Cardiac septum (tissue), 1 donor: ENCODE data around the gene C3orf20. TPM values are rescaled to one million over a fixed set of nuclear protein-coding genes. Genes with fewer than 3 reads are reported as not detected.

Experiments
- DNase-seq: peaks from one replicate; pipeline ENCODE4 v3.0.0-alpha.2; 2020; ENCODE audit warnings: low spot score
- intact Hi-C: fragments of 100-400 bp; cut with DNase I; formaldehyde crosslinking; loops from one replicate; pipeline ENCODE4 v1.14.0; 2022
- long read RNA-seq: library from polyadenylated mRNA; unstranded; transcript quantifications from one replicate; pipeline ENCODE4 v2.0.0, GENCODE V29; 2021
- total RNA-seq: library from RNA; stranded (reverse); fragmentation: NEBNext Ultra II Directional; extraction: Animal tissue kit (Norgen Biotek cat#: 25700); gene quantifications from one replicate; pipeline ENCODE4 v1.2.1, GENCODE V29; 2021
- donor health status: DM: no; HTN: no; CAD: no.

C3orf20 gene
- total RNA-seq: 0.32 TPM
- long read RNA-seq, partial matches to known transcripts: 0 of 1 reads
- long read RNA-seq, other reads (novel, unspliced or antisense): 1 of 1 reads

GRCh38 chr3:14674841-14675240 is at the start of gene C3orf20:
TSS of gene C3orf20 (plus strand) at chr3:14675141. CDS start at chr3:14682714, 7,573 bp downstream.
- DNase-seq: no peak
- intact Hi-C loops: loop anchor here (1.0 to 2.0 kb wide), 2 partner anchors 106 to 246 kb away; no protein-coding TSS in a partner anchor

GRCh38 chr3:14625443-14625842 is 49.5 kb upstream of the C3orf20 start:
- intact Hi-C loops: no loop called here
- DNase-seq: no peak

DNA sequence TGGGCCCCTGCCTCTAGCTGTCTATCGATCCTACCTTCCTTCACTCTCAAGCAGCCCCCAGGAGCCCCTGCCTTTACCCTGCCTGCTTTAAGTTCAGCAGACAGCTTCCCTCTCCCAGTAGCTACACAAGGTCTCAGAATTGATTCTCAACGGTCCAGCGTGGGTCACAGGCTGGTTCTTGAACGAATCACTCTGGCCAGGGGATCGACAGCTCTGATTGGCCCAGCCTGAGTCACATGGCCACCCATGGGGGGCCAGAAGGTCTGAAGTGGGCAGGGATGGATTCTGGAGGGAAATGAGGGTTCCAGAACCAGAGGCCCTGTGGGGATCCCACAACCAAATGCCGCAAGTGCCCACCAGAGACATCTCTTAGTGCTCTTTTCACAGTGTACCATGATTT is 47.1 kb upstream of the C3orf20 start:
- no peak for DNase-seq
- intact Hi-C loops: no loop called here

GRCh38 chr3:14628406-14628805 is 46.5 kb upstream of the C3orf20 start:
- intact Hi-C loops: no loop called here
- DNase-seq: no peak

DNA sequence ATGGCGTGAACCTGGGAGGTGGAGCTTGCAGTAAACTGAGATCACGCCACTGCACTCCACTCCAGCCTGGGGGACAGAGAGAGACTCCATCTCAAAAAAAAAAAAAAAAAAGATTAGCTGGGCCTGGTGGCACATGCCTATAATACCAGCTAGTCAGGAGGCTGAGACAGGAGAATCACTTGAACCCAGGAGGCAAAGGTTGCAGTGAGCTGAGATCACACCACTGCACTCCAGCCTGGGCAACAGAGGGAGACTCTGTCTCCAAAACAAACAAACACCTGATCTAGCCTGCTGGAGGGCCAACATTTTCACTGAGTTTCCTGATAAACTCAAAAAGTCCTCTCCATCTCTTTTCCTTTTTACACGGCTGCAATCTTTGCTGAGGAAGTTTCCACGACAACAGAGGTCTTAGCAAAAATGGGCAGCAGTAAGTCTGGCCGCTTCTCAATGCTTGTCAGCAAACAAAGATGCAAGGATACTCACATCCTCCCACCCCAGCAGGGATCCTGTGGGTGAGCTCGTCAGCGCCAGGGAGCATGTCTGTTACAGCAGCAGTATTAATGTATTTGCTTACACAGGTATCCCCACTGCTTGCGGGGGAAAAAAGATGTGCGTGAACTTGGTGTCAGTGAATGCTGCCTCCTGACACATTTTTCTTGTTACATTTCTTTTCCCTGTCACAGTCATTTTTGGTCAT is 44.4 kb upstream of the C3orf20 start:
- no peak for DNase-seq
- intact Hi-C loops: no loop called here

DNA sequence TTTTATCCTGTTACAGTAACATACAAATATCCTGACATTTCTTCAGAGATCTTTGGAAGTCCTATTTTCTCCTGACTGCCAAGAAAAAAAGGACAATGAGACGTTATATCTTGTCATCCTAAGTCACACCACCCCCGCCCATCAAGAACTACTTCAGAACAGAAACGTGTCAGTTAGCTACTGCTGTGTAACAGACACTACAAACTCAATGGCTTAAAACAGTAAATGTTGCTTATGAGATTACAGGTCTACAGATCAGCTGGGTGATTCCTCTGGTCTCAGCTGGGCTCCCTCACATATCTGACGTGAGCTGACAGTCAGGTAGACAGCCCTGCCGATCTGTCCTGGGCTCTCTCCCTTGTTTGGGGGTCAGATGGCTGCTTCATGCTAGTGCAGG is 43.8 kb upstream of the C3orf20 start:
- no peak for DNase-seq
- intact Hi-C loops: no loop called here

DNA sequence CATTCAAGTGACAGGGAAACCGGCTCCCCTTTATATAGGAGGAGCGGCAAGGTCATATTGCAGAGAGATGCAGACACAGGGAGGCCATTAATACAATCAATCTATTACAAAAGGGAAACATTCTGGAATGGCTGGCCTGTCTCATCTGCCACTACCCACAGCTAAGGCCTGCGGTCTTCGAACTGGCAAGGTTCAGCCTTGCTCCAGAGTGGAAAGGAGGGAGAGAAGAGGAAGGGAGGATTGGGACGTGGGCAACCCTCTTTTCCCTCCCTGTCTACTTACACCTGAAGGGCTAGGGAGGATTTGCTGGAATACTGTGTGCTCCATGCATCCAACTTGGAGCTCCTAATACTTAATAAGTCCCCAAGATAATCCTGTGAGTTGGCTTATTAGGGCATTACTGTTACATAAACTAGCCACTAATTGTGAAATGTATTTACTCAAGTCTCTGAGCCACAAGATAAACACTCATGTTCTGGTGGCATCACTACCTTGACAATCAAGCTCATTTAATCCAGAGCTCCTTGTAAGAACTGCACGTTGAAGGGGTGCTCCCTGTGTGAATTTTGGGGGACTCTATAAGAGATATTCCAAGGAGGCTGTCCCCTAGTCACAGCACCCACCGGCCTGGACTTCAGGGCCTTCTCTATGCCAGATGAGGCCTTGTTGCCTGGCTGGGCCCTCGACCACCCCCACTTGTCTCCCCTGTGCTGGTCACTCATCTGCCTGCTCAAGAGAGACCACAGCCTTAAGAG is 43.1 kb upstream of the C3orf20 start:
- intact Hi-C loops: no loop called here
- DNase-seq: no peak

GRCh38 chr3:14632442-14632930 is 42.5 kb upstream of the C3orf20 start:
- intact Hi-C loops: no loop called here

GRCh38 chr3:14633417-14633816 is 41.5 kb upstream of the C3orf20 start:
- intact Hi-C loops: no loop called here
- no peak for DNase-seq

More at GRCh38 chr3:14632442-14632930, 42.5 kb upstream of the C3orf20 start:
- DNase-seq: no peak

GRCh38 chr3:14633819-14634424 is 41.0 kb upstream of the C3orf20 start:
- no peak for DNase-seq
- intact Hi-C loops: no loop called here

- DNase-seq: no peak
- intact Hi-C loops: no loop called here
Observed at GRCh38 chr3:14634763-14635400, 40.1 kb upstream of the C3orf20 start.

- intact Hi-C loops: no loop called here
- no peak for DNase-seq
Observed at GRCh38 chr3:14636496-14637087, 38.3 kb upstream of the C3orf20 start.

- intact Hi-C loops: no loop called here
- no peak for DNase-seq
Observed at GRCh38 chr3:14640157-14640562, 34.8 kb upstream of the C3orf20 start.

GRCh38 chr3:14640734-14641133 is 34.2 kb upstream of the C3orf20 start:
- DNase-seq: no peak
- intact Hi-C loops: no loop called here

DNA sequence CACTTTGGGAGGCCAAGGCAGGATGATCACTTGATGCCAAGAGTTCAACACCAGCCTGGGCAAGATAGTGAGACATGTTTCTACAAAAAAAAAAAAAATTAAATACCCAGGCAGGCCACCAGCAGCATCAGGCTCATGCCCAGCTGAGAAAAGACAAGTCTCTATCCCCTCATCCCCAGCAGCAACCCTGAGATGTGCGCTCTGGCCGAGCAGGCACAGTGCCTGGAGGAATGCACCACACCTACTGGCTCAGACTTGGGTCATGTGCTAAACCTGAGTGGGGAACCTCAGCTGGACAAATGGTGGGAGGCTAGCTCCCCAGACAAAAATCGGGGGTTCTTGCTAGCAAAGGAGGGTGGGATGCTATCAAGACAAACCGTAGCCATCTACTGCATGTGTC is 33.6 kb upstream of the C3orf20 start:
- DNase-seq: no peak
- intact Hi-C loops: no loop called here

- intact Hi-C loops: loop anchor here (5.0 kb wide), 2 partner anchors 88 to 123 kb away; no protein-coding TSS in a partner anchor
- no peak for DNase-seq
Observed at GRCh38 chr3:14645453-14645852, 29.5 kb upstream of the C3orf20 start.

- intact Hi-C loops: loop anchor here (5.0 kb wide), 2 partner anchors 89 to 124 kb away; no protein-coding TSS in a partner anchor
- no peak for DNase-seq
Observed at GRCh38 chr3:14646131-14646573, 28.8 kb upstream of the C3orf20 start.

DNA sequence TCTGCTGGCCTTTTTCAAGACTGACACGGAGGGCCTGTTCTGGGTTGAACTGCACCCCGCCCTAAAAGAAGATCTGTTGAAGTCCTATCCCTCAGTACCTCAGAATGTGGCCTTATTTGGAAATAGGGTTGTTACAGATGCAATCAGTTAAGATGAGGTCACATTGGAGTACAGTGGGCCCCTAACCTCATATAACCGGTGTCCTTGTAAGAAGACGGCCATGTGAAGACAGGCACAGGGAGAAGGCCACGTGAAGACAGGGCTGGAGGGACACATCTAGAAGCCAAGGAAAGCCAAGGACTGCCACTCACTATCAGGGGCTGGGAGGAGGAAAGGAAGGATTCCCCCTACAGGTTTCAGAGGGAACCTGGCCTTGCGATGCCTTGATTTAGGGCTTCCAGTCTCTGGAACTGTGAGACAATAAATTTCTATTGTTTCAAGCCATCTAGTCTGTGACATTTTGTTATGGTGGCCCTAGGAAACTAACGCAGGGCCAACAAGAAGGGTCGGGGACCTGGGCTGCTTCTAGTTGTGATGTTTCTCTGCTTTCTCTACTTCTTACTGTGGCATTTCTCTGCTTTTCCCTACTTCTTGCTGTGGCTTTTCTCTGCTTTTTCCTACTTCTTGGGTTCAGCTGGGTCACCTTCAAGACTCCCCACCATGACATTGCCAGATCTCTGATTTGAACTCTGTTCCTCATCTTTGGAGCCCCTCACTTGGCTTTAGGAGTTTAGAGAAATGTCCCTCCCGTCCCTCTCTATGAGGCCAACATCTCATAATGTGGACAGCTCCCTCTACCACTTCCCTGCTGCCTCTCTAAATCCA is 28.1 kb upstream of the C3orf20 start:
- intact Hi-C loops: loop anchor here (5.0 kb wide), 2 partner anchors 90 to 124 kb away; no protein-coding TSS in a partner anchor
- DNase-seq: no peak
